MCF 10A (cell line): Measurements from ENCODE around the gene SYNDIG1. TPM values are rescaled to one million over a fixed set of nuclear protein-coding genes. Genes with fewer than 3 reads are reported as not detected.

ENCODE experiments used
- BruUV-seq: library from RNA; stranded (reverse); fragments of 400-500 nt; replicated peaks from 2 replicates; lab custom pipeline; 2021; lab: Mats Ljungman, UMichigan
- CTCF ChIA-PET: fragments of 300-600 bp; sonication (Branson Sonifier 250); formaldehyde crosslinking; extraction: SDS; loops from one replicate; lab custom pipeline; 2021; ENCODE audit warnings: antibody characterized with exemption, inconsistent platforms; lab: Yijun Ruan, JAX
- POLR2A ChIA-PET: fragments of 300-600, 350-650 bp; sonication (Branson Sonifier 250); formaldehyde crosslinking; extraction: SDS; loops from one replicate; lab custom pipeline; 2020; ENCODE audit warnings: antibody characterized with exemption, inconsistent platforms; lab: Yijun Ruan, JAX
- DNase-seq: peaks from one replicate; pipeline ENCODE4 v3.0.0-alpha.2; 2018; ENCODE audit not compliant: unreplicated experiment
- H3K27ac Mint-ChIP-seq: one replicate; pipeline ENCODE4 v1.8.0; 2022; ENCODE audit warnings: mild to moderate bottlenecking, low read depth, mixed read lengths; ENCODE audit not compliant: unreplicated experiment
- H3K27me3 Mint-ChIP-seq: one replicate; pipeline ENCODE4 v1.8.0; 2022; ENCODE audit warnings: mixed read lengths; ENCODE audit not compliant: insufficient read depth, unreplicated experiment
- H3K36me3 Mint-ChIP-seq: one replicate; pipeline ENCODE4 v1.8.0; 2022; ENCODE audit warnings: mild to moderate bottlenecking, moderate library complexity, mixed read lengths; ENCODE audit not compliant: insufficient read depth, unreplicated experiment
- H3K4me1 Mint-ChIP-seq: one replicate; pipeline ENCODE4 v1.8.0; 2022; ENCODE audit warnings: mixed read lengths; ENCODE audit not compliant: insufficient read depth, unreplicated experiment
- H3K4me3 Mint-ChIP-seq: one replicate; pipeline ENCODE4 v1.8.0; 2022; ENCODE audit warnings: mild to moderate bottlenecking, moderate library complexity, mixed read lengths; ENCODE audit not compliant: unreplicated experiment
- H3K9me3 Mint-ChIP-seq: one replicate; pipeline ENCODE4 v1.8.0; 2022; ENCODE audit warnings: mixed read lengths; ENCODE audit not compliant: unreplicated experiment
- intact Hi-C: fragments of 100-400 bp; cut with micrococcal nuclease; formaldehyde crosslinking; loops from 2 replicates; pipeline ENCODE4 v1.14.1; 2022
- total RNA-seq: library from RNA; stranded (reverse); gene quantifications from 2 replicates; pipeline ENCODE4 v1.2.3, GENCODE V29; 2022
- TF ChIP-seq, protein P1 (sequence below): fragments of 200-600 bp; IDR thresholded peaks from one replicate; pipeline ENCODE4 v1.8.0; 2022; ENCODE audit warnings: antibody characterized with exemption, mild to moderate bottlenecking; ENCODE audit not compliant: unreplicated experiment

Gene SYNDIG1
- total RNA-seq, 1 experiment from 2014 or later = not detected

DNA sequence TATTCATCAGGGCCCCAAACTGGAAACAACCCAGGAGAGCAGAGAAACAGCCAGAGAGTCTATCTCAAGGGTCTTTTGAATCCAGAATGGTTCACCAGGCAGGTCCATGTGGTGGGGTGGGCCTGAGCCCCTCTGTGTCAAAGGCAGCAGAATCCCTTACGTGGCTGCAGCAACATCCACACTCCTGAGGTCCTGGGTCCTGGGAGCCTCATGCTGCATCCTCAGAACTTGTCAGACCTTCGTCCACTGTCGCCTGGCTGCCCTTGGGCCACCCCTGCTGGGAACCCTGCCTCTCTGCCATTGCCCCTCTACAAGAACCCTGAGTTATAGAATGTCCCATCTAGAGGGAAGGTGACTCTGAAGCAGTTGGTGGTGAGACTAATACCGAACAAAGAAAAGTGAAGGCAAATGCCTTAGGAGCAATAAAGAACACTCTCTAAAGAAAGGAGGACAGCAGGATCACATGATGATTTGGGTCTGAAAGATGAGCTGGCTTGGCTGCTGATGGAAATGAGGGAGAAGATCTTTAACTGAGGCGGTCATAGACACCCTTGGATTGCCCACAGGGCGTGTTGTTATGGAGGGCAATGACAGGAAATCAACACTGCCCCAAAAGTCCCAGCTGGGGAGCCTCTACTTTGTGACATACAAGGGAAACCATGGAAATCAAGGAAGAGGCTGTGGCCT is 161.2 kb downstream of the SYNDIG1 start:
- no peaks in the 10 kb centered on the region for H3K4me1 Mint-ChIP-seq
- no TSS peak for BruUV-seq
- H3K27ac Mint-ChIP-seq = no peak overlapping the region
- no peak for DNase-seq
- intact Hi-C loops = no loop called here
- no peaks in the 10 kb centered on the region for H3K36me3 Mint-ChIP-seq
- ChIA-PET CTCF (interaction anchor here (0.7 kb wide), 2 partner anchors 66 to 710 kb away, joined by 3 read pairs; no protein-coding TSS in a partner anchor), POLR2A (no interaction called here)
- TF ChIP-seq, protein P1, sequence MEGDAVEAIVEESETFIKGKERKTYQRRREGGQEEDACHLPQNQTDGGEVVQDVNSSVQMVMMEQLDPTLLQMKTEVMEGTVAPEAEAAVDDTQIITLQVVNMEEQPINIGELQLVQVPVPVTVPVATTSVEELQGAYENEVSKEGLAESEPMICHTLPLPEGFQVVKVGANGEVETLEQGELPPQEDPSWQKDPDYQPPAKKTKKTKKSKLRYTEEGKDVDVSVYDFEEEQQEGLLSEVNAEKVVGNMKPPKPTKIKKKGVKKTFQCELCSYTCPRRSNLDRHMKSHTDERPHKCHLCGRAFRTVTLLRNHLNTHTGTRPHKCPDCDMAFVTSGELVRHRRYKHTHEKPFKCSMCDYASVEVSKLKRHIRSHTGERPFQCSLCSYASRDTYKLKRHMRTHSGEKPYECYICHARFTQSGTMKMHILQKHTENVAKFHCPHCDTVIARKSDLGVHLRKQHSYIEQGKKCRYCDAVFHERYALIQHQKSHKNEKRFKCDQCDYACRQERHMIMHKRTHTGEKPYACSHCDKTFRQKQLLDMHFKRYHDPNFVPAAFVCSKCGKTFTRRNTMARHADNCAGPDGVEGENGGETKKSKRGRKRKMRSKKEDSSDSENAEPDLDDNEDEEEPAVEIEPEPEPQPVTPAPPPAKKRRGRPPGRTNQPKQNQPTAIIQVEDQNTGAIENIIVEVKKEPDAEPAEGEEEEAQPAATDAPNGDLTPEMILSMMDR = no peak
- H3K4me3 Mint-ChIP-seq = no peak overlapping the region
- no peaks in the 10 kb centered on the region for H3K27me3 Mint-ChIP-seq
- peaks cover 20% of the 10 kb centered on the region for H3K9me3 Mint-ChIP-seq

DNA sequence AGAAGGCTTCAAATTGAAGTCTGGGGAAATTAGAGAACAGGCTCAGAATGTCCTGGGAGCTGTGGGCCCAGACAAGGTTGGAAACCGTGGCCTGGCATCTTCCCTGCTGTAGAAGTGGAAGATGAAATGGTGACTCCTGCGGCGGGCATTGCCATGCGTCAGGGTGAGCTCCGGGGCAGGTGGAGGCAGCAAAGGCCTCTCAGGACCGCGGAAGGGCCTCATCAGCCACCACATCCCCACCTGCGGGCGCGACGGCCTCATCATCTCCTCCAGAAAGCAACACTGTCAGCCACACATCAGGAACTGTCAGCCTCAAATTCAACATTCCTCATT is 161.7 kb downstream of the SYNDIG1 start:
- Mint-ChIP-seq H3K36me3 (no peaks in the 10 kb centered on the region), H3K4me3 (no peak overlapping the region), H3K27ac (no peak overlapping the region), H3K27me3 (no peaks in the 10 kb centered on the region), H3K4me1 (no peaks in the 10 kb centered on the region), H3K9me3 (peaks cover 25% of the 10 kb centered on the region)
- POLR2A ChIA-PET = no interaction called here
- CTCF ChIA-PET = interaction anchor here (0.7 kb wide), 2 partner anchors 65 to 711 kb away, joined by 3 read pairs; no protein-coding TSS in a partner anchor
- no peak for DNase-seq
- intact Hi-C loops = no loop called here
- BruUV-seq = no TSS peak
- TF ChIP-seq, protein P1 = no peak

DNA sequence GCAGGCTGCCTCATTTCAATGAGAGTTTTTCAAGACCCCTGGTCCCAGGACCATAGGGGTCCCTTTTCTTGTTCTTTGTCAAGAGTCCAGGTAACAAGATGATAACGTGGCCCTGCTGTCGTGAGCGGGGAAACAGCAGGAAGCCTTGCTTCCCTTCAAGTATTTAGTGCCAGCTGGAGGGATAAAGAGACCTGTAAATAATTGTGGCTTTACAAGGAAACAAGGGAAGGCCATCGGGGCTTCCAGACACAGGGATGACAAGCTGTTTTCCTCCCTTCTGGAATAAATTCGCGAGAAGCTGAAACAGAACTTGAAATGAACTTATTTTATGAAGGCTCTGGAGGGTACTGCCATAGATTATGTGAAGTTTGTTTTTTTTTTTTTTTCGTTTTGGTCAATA is 163.2 kb downstream of the SYNDIG1 start:
- H3K27me3 Mint-ChIP-seq = no peaks in the 10 kb centered on the region
- no peak for DNase-seq
- ChIA-PET CTCF (interaction anchor here (0.5 kb wide), 1 partner anchor 19 kb away, joined by 3 read pairs; no protein-coding TSS in a partner anchor), POLR2A (no interaction called here)
- H3K4me1 Mint-ChIP-seq = no peaks in the 10 kb centered on the region
- H3K27ac Mint-ChIP-seq = no peak overlapping the region
- intact Hi-C loops = no loop called here
- peaks cover 25% of the 10 kb centered on the region for H3K9me3 Mint-ChIP-seq
- H3K36me3 Mint-ChIP-seq = no peaks in the 10 kb centered on the region
- no peak overlapping the region for H3K4me3 Mint-ChIP-seq
- TF ChIP-seq, protein P1 = no peak
- no TSS peak for BruUV-seq

DNA sequence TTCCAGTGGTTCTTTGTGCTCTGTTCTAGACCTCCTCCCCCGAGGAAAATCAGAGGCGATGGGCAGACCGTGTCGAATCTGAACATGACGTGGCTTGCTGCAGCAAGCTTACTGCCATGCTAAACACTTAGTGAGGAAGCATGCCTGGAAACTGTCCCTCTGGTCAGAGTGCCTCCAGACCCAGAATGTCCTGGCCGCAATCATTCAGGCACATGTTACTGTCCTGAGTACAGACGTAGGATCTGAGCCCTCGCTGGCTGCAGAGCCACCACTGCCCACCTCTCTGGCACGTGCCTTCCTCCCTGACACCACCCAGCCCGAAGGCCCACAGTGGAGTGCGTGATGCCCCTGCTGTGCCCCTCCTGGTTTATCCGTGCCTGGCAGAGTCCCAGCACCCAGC is 163.6 kb downstream of the SYNDIG1 start:
- ChIA-PET POLR2A (no interaction called here), CTCF (no interaction called here)
- TF ChIP-seq, protein P1 = no peak
- BruUV-seq = no TSS peak
- intact Hi-C loops = no loop called here
- peaks cover 25% of the 10 kb centered on the region for H3K9me3 Mint-ChIP-seq
- no peak overlapping the region for H3K4me3 Mint-ChIP-seq
- no peaks in the 10 kb centered on the region for H3K27me3 Mint-ChIP-seq
- no peak for DNase-seq
- no peak overlapping the region for H3K27ac Mint-ChIP-seq
- H3K4me1 Mint-ChIP-seq = no peaks in the 10 kb centered on the region
- H3K36me3 Mint-ChIP-seq = no peaks in the 10 kb centered on the region
